ENCODE results near the gene STXBP4.

The STXBP4 gene

DNA sequence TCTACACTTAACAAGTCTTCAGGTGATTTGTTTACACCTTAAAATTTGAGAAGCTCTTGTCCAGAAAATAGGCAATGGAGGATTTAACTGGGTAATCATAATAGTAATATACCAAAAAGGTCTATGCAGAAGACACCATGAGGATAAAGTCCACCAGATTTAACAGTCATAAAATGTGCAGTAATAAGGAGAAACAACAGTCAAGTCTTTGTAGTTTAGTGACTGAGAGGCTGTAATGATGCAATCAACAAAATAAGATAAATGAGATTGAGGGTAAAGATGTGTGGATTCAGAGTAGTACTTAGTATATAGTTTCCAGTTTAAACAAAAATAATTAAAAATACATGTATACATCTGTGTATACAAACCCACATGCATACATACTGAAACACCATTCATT, 91.2 kb downstream of the STXBP4 start:
- TF ChIP-seq, protein P1, sequence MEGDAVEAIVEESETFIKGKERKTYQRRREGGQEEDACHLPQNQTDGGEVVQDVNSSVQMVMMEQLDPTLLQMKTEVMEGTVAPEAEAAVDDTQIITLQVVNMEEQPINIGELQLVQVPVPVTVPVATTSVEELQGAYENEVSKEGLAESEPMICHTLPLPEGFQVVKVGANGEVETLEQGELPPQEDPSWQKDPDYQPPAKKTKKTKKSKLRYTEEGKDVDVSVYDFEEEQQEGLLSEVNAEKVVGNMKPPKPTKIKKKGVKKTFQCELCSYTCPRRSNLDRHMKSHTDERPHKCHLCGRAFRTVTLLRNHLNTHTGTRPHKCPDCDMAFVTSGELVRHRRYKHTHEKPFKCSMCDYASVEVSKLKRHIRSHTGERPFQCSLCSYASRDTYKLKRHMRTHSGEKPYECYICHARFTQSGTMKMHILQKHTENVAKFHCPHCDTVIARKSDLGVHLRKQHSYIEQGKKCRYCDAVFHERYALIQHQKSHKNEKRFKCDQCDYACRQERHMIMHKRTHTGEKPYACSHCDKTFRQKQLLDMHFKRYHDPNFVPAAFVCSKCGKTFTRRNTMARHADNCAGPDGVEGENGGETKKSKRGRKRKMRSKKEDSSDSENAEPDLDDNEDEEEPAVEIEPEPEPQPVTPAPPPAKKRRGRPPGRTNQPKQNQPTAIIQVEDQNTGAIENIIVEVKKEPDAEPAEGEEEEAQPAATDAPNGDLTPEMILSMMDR (conservative IDR thresholded peaks at IDR 0.05; ENCODE audit: low read length) = no peak
- DNase-seq (ENCODE audit: low read depth) = no peak
- no peak overlapping the region for H3K4me3 ChIP-seq (ENCODE audit: low read length)

DNA sequence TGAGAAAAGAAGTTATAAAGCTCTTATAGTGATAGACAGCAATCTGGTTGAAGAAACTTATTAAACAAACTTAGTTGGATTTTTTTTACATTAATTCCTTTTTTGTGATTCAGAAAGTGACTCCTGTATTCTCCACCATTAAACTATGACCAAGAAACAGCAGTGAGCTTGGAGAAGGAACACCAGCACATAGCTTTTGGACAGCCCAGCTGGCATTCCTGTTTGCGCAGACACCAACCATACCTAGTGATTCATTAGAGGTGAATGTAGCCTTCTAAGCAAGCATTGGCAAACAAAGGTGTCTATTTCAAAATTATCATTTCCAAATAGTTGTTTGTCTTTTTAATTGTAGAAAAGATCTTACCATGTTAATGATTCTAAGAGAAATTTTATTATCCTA, 94.4 kb downstream of the STXBP4 start:
- TF ChIP-seq, protein P1 (conservative IDR thresholded peaks at IDR 0.05; ENCODE audit: low read length) = no peak
- DNase-seq (ENCODE audit: low read depth) = peak; percentile 37
- H3K4me3 ChIP-seq (ENCODE audit: low read length) = no peak overlapping the region

DNA sequence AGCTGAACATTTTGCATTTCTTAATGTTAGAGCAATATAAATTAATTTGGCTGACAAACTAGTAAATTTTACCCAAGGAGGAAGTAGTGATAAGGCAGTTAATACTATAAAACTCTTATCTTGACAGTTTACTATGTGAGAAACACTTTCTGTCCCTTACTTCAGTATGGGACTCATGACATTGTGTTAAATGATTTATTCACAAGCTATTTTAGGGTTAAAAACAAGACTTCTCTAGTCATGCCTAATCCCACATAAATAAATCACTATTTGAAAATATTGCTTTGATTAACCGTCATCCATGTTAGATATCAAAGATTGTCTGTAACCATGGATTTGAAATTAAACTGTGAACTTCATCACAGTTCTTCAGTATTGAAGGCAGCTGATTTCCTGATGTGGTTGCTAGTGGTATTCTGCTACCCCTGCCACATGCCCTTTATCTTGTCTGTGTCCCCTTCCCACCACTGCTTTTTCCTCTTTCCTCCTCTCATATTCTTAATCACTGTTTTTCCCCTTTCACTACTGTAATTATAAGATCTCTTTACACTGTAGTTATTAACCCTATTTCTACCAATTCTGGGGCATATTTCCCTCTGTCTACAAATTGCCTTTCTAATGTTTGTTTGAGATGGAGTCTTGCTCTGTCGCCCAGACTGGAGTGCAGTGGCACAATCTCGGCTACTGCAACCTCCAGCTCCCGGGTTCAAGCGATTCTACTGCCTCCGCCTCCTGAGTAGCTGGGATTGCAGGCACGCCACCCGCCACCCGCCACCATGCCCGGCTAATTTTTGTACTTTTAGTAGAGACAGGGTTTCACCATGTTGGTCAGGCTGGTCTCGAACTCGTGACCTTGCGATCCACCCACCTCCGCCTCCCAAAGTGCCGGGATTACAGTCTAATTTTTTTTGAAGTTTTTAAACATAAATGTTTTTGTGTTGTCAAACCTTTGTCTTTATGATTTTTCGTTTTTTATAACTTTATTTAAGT, 95.6 kb downstream of the STXBP4 start:
- DNase-seq (ENCODE audit: low read depth) = no peak
- H3K4me3 ChIP-seq (ENCODE audit: low read length) = no peak overlapping the region
- TF ChIP-seq, protein P1 (conservative IDR thresholded peaks at IDR 0.05; ENCODE audit: low read length) = no peak

DNA sequence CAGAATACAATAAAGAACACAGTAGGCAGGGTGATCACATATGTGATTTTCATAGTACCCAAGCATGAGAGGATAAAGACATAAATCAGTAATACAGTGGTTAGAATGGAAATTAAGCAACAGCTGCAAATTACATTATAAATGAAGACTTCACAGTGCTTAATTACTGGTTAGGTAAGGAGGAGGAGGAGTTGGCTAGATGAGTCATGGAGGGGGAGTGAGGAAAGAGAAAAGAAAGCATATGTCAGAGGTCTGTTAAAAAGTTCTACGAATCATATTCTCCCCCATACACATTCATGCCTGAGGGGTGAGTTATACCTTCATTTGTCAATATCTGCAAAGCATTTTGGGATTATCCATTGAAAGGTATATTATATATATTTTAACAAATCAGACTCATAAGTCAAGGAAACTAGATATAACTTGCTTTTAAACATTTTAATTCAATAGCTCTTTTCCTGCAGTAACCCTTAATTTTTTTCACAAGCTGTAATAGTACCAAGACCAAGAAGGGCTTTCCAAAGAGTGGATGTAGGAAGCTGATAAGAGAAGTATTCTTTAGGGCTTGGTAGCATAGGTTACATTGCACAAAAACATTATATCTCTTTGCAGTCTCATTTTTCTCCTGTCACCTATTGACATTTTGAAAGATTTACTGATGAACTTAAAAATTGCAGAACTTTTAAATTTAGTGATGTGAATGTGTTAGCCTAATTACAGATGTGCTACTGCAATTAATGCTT, 99.3 kb downstream of the STXBP4 start:
- TF ChIP-seq, protein P1 (conservative IDR thresholded peaks at IDR 0.05; ENCODE audit: low read length) = no peak
- no peak overlapping the region for H3K4me3 ChIP-seq (ENCODE audit: low read length)
- DNase-seq (ENCODE audit: low read depth) = peak; percentile 24

DNA sequence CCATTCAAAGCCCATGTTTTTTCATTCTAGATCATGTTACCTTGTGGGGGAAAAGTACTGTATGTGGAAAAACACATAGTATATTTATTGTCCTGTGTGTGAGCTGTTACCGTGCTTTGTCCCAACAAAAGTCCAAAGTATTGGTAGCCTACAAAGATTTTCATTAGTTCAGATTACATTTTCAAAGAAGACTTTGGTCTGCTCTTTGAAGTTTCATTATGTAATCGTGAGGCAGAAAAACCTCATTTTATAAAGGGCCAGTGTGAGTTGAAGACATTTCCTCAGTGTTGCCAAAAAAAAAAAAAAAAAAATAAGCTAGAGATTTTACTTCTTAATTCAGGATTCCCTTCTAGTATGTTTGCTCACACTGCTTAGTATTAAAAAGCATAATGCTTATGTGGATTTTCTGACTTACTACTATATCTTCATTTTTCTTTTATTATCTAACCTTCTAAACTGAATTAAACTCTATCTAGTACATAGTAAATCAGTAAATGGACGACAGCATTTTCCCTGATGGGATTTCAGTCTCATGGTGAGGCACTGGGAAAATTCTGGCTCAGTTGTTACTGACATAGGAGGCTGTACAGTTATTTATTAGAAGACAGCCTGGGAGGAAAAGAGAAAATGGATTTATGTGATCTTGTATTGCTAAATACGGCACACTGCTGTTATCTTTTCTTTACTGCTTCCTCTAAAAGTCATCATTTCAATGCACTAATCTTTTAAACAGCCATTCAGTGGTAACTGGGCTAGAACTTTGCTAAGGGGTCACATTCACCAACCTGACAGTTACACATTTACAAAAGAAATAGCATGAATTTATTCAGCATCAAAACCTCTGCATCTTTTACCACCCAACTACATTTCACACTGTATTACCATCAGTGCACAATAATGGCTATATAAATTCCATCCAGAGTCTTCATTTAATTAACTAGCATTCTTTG, 100.6 kb downstream of the STXBP4 start:
- H3K4me3 ChIP-seq (ENCODE audit: low read length) = no peak overlapping the region
- TF ChIP-seq, protein P1 (conservative IDR thresholded peaks at IDR 0.05; ENCODE audit: low read length) = no peak
- no peak for DNase-seq (ENCODE audit: low read depth)

DNA sequence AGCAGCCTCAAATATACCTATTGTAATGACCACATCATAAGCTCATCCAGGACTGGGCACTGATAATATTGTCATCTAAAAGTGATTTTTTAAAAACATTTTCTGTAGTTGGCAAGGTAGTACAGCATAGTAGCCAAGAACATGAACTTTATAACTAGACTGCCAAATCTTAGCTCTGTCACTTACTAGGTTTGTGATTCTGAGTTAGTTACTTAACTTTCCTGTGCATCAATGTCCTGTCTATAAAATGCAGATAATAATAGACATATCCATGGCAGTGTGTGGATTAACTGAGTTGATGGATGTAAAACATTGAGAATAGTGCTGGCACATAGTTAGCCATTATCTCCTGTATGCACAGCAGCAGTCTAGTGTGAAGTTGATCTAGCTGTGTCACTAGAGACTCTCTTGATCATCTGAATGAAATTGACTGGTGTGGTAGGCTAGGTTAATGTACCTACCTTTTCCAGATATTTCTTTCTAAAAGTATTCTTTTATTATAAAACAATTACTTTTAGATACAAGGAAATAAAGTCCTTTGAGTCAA, 101.5 kb downstream of the STXBP4 start:
- no peak for DNase-seq (ENCODE audit: low read depth)
- TF ChIP-seq, protein P1 (conservative IDR thresholded peaks at IDR 0.05; ENCODE audit: low read length) = no peak
- H3K4me3 ChIP-seq (ENCODE audit: low read length) = no peak overlapping the region
